ENCODE measurements around the gene POLQ.

DNA sequence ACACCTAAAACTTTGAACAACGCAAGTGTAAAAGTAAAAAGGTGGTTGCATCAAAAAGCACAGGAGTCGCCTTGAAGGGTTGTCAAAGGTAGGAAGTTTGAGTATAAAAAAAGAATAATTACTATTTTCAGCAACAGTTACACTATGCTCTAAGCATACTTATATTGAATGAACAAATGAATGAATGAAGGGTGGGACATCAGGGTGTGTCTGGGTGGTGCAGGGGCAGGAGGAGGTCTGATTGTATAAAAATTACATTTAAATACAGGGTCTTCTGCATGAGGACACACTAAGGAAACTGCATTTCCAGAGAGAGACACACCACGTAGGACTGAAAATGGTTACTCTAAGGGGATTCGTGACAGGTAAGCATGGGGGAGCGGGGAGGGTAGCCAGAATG, 21.9 kb upstream of the POLQ start, which contains the start of gene ARGFX:
- TF ChIP-seq POLR2A (IDR thresholded peaks at IDR 0.05; ENCODE audit: low read depth, low read length), result no peak
- no peak for TF ChIP-seq POLR2AphosphoS5 (IDR thresholded peaks at IDR 0.05; ENCODE audit: low read depth, low read length)
- no peak for TF ChIP-seq TAF1 (IDR thresholded peaks at IDR 0.05; ENCODE audit: borderline replicate concordance, low read depth, low read length)
